GM21367 (cell line): Measurements from ENCODE around the gene UBN1.

ENCODE experiments used
- ATAC-seq: cut with Tn5 transposase; IDR thresholded peaks from one replicate; pipeline ENCODE4 v1.9.1; 2021; ENCODE audit not compliant: unreplicated experiment

Gene UBN1

GRCh38 chr16:4846901-4847773, at the start of gene UBN1, which contains the start of gene GLYR1:
Gene UBN1 (plus strand): TSS chr16:4847481. CDS start chr16:4852918, 5,437 bp downstream.
Gene GLYR1 (minus strand): TSS chr16:4847288. CDS start chr16:4847265, 23 bp downstream.
- peak; percentile 74 for ATAC-seq

DNA sequence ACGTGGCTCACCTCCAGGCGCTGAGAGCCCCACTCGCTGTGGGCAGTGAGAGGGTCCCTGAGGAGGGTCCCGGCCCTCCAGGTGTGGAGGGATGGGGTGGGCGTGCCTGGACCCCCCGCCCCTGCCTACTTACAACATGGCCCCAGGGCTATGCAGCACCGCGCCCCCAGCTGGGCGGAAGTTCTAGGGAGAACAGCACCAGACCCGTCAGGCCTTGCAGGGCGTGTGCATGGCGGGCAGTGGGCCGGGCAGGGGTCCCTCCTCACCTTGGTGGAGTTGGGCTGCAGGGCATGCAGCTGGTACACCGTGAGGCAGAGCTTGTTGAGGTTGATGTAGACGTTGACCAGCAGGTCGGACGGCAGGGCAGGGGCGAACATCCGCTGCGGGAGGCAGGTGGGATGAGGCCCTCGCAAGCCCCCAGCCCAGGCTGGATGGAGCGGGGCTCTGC, 49.5 kb upstream of the UBN1 start:
- no peak for ATAC-seq

DNA sequence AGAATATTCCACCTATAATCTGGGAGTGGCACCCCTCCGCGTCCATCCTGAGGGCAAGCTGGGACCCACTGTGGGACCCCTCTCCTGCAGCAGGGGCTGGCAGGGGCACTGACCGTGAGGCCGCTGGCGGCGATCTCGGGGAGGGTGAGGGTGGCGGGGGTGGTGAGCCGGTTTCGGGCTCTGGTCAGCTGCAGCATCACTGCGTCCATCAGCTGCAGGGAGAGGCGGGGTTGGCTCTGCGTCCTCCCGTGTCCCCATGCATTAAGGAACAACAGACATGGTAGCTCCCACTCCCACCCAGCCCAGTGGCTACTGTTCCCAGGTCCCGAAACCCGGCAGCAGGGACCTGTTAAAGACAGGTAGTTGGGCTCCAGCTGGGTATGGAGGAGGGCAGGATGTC, 48.8 kb upstream of the UBN1 start:
- ATAC-seq = no peak

DNA sequence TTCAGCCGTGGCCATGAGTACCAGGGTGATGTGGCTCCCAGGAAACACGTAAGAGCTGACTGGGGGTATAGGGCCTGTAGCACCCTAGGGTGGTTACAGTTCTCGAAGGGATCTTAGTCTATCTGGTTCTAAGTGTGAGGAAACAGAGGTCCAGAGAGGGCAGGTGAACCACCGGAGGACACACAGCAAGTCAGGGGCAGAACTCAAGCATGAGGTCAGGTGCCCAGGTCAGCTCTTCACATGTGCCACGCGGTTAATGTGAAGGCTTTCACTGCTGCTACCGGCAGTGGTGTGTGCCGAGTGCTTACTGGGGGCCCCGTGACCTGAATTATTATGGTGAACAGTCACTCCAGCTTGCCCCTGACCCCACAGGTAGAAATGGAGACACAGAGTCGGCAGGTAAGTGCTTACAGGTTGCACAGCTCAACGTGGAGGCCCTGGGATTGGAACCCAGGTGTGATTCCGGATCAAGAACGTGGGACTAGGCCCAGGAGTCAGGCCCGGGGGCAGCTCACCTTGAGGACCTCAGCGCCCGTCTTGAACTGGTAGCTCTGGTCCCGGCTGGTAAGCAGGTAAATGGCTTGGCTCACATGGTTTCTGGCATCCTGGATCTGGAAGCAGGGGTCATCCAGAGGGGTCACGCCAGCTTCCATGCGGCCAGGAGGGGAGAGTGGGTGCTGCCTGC, 48.0 kb upstream of the UBN1 start:
- no peak for ATAC-seq

GRCh38 chr16:4800290-4801041, 46.8 kb upstream of the UBN1 start:
- no peak for ATAC-seq

- no peak for ATAC-seq
Measured at GRCh38 chr16:4801051-4801961, 46.0 kb upstream of the UBN1 start.

- ATAC-seq = peak; percentile 49
Measured at GRCh38 chr16:4801962-4802658, 45.2 kb upstream of the UBN1 start, which contains the start of gene ROGDI. Gene ROGDI (minus strand): TSS chr16:4802633. CDS start chr16:4802571, 62 bp downstream.

DNA sequence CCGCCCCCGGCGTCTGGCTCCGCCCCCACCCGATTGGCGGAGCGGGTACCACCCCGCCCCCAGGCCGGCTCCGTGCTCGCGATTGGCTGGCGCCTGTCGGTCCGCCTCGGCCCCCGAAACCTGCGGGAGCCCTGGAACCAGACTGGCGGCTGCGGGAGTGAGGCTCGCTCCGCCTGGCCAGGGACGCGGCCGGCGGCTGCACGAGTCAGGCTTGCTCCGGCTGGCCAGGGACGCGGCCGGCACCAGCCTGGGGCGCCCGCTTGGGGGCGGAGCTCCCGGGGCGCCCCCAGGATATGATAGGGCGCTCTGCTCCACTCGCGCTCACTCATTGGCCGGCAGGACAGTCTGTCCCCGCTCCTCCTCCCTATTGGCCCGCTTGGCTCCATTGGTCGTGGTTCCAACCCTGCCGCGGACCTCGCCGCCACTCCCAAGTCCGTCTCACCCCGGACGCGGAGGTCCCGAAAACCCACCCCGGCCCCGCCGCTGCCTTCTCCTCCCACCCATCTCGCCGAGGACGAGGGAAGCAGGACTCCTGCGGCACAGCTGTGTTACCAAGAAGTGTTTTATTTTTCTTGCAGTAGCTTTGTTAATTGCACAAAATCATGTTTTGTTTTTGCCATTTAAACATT, 44.5 kb upstream of the UBN1 start:
- peak; percentile 86 for ATAC-seq

DNA sequence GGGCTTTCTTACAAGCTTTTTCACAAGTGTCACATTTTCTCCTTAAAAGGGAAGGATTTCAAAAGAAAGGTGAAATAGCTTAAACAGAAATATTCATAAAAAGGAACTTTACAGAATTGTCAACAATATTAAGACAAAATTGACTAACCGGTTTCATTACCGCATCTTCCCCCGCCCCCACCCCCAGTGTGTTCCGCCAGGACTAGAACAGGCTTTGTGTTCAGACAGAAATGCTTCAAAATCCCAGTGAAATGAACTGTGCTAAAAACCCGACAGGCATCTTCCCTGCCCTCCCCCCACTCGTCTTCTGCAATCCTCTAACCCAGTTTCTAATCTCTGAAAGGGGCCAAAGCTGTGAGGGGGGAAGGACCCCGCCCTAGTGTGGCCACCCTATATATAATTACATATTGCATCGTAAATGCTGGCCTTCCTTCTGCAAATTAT, 43.9 kb upstream of the UBN1 start:
- no peak for ATAC-seq

DNA sequence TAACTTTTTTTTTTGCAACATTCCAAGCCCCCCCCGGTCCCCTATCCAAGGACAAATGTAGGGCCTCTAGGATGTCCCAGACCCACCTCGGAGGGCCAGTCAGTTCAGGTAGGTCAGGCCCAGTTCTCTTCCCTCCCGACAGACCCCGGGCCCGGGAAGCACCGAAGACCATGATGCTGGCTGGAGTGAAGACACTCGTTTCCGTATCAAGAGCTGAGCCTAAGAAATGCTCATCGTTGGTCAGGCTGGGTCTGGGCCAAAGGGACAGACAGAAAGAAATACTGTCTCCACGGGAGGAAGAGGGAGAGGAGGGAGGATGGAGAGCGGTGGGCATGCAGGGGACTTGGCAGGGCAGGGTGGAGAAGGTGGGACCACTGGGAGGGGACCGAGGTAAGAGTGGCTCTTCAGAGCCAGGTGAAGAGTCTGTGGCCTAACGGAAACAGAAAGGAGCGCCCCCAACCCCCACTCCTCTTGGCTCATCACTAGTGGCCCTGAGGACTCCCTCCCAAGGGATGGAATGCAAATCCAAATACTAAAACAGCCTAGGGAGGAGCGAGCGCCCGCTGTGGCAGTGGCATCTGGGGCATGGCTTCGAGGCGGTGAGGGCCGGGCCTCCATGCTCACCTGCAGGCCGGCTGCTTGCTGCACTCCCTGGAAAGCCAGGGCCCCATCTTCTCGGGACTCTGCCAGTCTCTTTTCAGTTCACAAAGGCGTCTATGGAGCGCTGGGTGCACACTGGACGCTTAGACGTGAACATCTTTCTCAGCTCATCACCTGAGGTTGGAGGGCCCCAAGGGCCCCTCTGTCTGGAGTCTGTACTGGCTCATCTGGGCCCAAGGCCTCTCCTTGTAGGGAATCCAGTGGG, 43.2 kb upstream of the UBN1 start:
- ATAC-seq = no peak

DNA sequence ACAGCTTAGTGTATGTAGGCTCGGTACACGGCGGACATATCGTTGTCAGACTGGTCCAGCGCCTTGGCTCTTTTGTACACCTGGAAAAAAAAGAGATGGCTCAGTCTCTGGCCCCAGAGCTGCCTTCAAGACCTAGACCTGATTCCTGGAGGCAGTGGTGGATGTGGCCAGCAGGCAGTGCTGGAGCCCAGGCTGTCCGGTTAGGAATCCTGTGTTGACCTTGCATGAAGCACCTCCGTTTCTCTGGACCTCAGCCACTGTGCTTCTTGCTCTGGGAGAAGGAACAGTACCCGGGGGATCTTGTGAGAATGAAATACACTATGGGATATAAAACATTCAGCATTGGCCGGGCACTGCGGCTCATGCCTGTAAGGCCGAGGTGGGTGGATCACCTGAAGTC, 42.0 kb upstream of the UBN1 start:
- ATAC-seq = no peak

- no peak for ATAC-seq
Measured at GRCh38 chr16:4806280-4806679, 41.0 kb upstream of the UBN1 start.

GRCh38 chr16:4811242-4811641, 36.0 kb upstream of the UBN1 start:
- ATAC-seq = no peak

DNA sequence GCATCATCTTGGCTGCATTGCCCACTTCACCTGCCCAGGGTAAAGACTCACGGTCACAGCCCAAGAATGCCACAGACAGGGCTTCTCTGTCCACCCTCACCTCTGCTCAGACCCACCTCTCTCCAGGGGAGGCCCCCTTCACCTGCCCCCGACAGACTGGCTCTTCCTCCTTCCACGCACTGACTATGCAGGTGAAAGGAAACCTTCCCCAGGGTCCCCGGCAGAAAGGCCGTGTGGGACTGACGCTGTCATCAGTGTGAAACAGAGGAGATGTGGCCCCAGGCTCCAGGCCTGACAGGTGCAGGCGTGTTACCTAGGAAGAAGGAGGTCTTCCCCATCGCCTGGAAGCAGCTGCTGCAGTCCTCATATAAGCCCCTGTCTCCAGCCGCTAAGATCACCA, 35.5 kb upstream of the UBN1 start:
- ATAC-seq = no peak

GRCh38 chr16:4813251-4814003, 33.9 kb upstream of the UBN1 start:
- ATAC-seq = no peak

DNA sequence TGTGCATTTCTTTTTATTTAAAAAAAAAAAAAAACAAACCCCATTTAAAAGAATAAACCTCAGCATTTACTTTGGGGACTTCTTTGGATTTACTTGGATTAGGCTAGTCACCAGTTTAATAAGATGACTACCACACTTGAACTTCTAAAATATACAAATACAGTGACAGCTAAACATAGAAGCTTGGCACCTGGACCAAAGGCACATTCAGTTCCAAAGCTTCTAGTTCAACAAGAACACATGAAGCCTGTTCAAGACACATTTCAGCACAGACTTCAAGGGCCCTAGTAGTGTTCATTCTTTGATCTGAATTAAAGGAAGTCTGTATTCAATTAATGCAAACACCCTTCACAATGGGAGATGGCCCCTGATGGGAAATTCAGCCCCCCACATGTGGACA, 33.2 kb upstream of the UBN1 start:
- ATAC-seq = no peak

DNA sequence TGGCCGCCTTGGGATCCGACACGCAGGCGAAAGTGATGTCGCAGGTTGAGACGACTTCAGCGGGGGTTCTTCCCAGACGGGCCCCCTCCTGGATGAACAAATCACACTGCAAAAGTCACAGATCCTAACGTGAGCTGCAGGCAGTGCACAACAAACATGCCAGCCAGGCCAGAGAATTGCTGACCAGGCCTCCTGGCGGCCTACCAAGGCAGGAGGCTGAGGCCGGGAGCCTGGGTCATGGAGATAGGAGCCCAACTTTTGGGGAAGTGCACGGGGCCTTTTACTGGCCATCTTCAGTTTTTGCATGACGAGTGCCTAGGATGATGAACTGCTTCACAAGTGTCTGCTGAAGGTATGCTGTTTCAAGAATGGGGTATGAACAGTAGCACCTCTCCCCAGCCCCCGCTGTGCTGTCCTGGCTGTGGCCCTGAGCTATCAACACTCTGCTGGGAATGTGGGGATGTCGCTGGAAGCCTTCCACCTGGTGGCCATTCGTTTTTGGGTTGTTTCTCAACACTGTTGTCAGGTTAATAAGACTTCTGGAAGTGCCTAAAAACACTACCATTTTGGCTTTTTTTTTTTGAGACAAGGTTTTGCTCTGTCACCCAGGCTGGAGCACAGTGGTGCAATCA, 32.6 kb upstream of the UBN1 start:
- no peak for ATAC-seq
